GM12892 (cell line): Measurements from ENCODE around the gene TMEM131.

Experiments
- POLR2A ChIP-seq: IDR thresholded peaks from 2 replicates; pipeline ENCODE4 v1.6.1; 2011; ENCODE audit warnings: low read depth, low read length, control low read depth
- POLR2AphosphoS5 ChIP-seq: IDR thresholded peaks from 2 replicates; pipeline ENCODE4 v1.6.1; 2011; ENCODE audit warnings: low read depth, low read length, control low read depth

DNA sequence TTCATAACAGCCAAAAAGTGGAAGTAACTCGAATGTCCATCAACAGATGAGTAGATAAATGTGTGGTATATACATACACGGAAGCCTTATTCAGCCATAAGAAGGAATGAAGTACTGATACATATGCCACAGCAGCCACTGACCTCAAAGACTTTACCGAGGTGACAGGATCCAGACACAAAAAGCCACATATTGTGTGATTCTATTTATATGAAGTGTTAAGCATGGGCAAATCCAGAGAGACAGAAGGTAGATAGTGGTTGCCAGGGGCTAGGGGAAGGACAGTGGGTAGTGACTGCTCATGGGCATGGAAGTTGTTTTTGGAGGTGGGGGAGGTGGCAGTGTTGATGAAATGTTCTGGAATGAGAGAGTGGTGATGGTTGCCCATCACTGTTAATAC is 248.5 kb downstream of the TMEM131 start:
- TF ChIP-seq POLR2AphosphoS5 (no peak), POLR2A (no peak)
